HCT116 (cell line): ENCODE measurements around the gene TMEM126B. TPM values are rescaled to one million over a fixed set of nuclear protein-coding genes. Genes with fewer than 3 reads are reported as not detected.

ENCODE experiments used
- ATAC-seq: fragments of 200-7000 bp; cut with Tn5 transposase; 2 replicates; pipeline ENCODE4 v1.9.1; 2020; ENCODE audit warnings: mild to moderate bottlenecking, moderate library complexity
- BruUV-seq: library from RNA; stranded (reverse); fragments of 400-500 nt; replicated peaks from 2 replicates; lab custom pipeline; 2021; lab: Mats Ljungman, UMichigan
- CTCF ChIA-PET: fragments of 300-600 bp; sonication (Branson Sonifier 250); formaldehyde crosslinking; loops from one replicate; lab custom pipeline; 2021; ENCODE audit warnings: antibody characterized with exemption; lab: Charles Lee
- POLR2A ChIA-PET: fragments of 300-600, 350-600 bp; sonication (Branson Sonifier 250); formaldehyde crosslinking; loops from one replicate; lab custom pipeline; 2021; ENCODE audit warnings: antibody characterized with exemption; lab: Charles Lee
- RAD21 ChIA-PET, 2 experiments: fragments of 300-600 bp; sonication (Branson Sonifier 250); formaldehyde crosslinking; loops; one replicate each; lab custom pipeline; 2023; ENCODE audit warnings: low total read pairs in 2 of 2; ENCODE audit not compliant: uncharacterized antibody in 2 of 2, unreplicated experiment in 2 of 2, low non-redundant PET in 1 of 2; lab: Charles Lee
- DNase-seq: peaks from one replicate; pipeline ENCODE4 v3.0.0-alpha.2; 2010; ENCODE audit warnings: low read depth, low spot score
- H2AFZ ChIP-seq: fragments of 200-600 bp; shearing (Covaris generic), sonication (generic); 2 replicates; pipeline ENCODE4 v1.6.1; 2017; ENCODE audit warnings: low read depth, mixed run types, mixed read lengths, antibody characterized with exemption, low read length; ENCODE audit not compliant: poor library complexity, severe bottlenecking
- H3K27ac ChIP-seq: 2 replicates; pipeline ENCODE4 v1.5.1; 2012; ENCODE audit warnings: low read depth, low read length
- H3K27me3 ChIP-seq: fragments of 200-600 bp; sonication (generic); 2 replicates; pipeline ENCODE4 v1.6.1; 2016; ENCODE audit warnings: mixed run types, low read length, mixed read lengths; ENCODE audit not compliant: insufficient read depth
- H3K36me3 ChIP-seq, 2 experiments: fragments of 200-500 bp in 1 of 2; fragments of 200-600 bp in 1 of 2; sonication (Bioruptor generic) in 1 of 2; sonication (generic) in 1 of 2; 2 replicates each; pipeline versions ENCODE4 v1.5.1 to v1.6.1; 2014 to 2016; ENCODE audit warnings: low read length in 2 of 2, inconsistent platforms in 1 of 2, mixed read lengths in 1 of 2, mixed run types in 1 of 2; ENCODE audit not compliant: insufficient read depth in 2 of 2, control insufficient read depth in 1 of 2
- H3K4me1 ChIP-seq, 2 experiments: fragments of 200-600 bp in 1 of 2; sonication (generic) in 1 of 2; 2 replicates each; pipeline versions ENCODE4 v1.5.1 to v1.6.1; 2012 to 2017; ENCODE audit warnings: low read length in 2 of 2, inconsistent platforms in 1 of 2, mild to moderate bottlenecking in 1 of 2, mixed read lengths in 1 of 2, mixed run types in 1 of 2, moderate library complexity in 1 of 2; ENCODE audit not compliant: insufficient read depth in 2 of 2, control insufficient read depth in 1 of 2
- H3K4me2 ChIP-seq: fragments of 200-600 bp; sonication (generic); 2 replicates; pipeline ENCODE4 v1.6.1; 2017; ENCODE audit warnings: mixed run types, low read length, mixed read lengths
- H3K4me3 ChIP-seq, 2 experiments: fragments of 200-600 bp in 1 of 2; sonication (generic) in 1 of 2; replicated peaks in 1 of 2; 2 replicates each; pipeline ENCODE4 v1.5.1; 2011 to 2016; ENCODE audit warnings: low read length in 2 of 2, control low read depth in 1 of 2, low read depth in 1 of 2, mild to moderate bottlenecking in 1 of 2, mixed read lengths in 1 of 2, mixed run types in 1 of 2
- H3K79me2 ChIP-seq: fragments of 200-600 bp; sonication (generic); 2 replicates; pipeline ENCODE4 v1.6.1; 2017; ENCODE audit warnings: mild to moderate bottlenecking, mixed run types, low read length, moderate library complexity, mixed read lengths; ENCODE audit not compliant: insufficient read depth
- H3K9ac ChIP-seq: fragments of 200-600 bp; sonication (generic); 2 replicates; pipeline ENCODE4 v1.6.1; 2016; ENCODE audit warnings: low read length, mixed read lengths
- H3K9me2 ChIP-seq: fragments of 200-600 bp; sonication (generic), shearing (Covaris generic); 2 replicates; pipeline ENCODE4 v1.6.1; 2017; ENCODE audit warnings: mixed run types, mild to moderate bottlenecking, moderate library complexity; ENCODE audit not compliant: insufficient read depth
- H3K9me3 ChIP-seq, 2 experiments: fragments of 200-500 bp in 1 of 2; fragments of 200-600 bp in 1 of 2; sonication (Bioruptor generic) in 1 of 2; sonication (generic) in 1 of 2; 2 replicates each; pipeline ENCODE4 v1.6.1; 2014 to 2017; ENCODE audit warnings: low read length in 2 of 2, mixed read lengths in 2 of 2, inconsistent platforms in 1 of 2, low read depth in 1 of 2, mild to moderate bottlenecking in 1 of 2, mixed run types in 1 of 2, moderate library complexity in 1 of 2; ENCODE audit not compliant: control insufficient read depth in 1 of 2, insufficient read depth in 1 of 2
- H4K20me1 ChIP-seq: fragments of 200-600 bp; sonication (generic), shearing (Covaris generic); 2 replicates; pipeline ENCODE4 v1.6.1; 2017; ENCODE audit warnings: mixed run types, mild to moderate bottlenecking, moderate library complexity; ENCODE audit not compliant: insufficient read depth
- CTCF ChIP-seq, 3 experiments: fragments of 200-600 bp in 1 of 3; sonication (generic) in 1 of 3; IDR thresholded peaks in 2 of 3; conservative IDR thresholded peaks in 1 of 3; 2 replicates each; pipeline ENCODE4 v1.5.1; 2012 to 2017; ENCODE audit warnings: low read depth in 2 of 3, low read length in 2 of 3, antibody characterized with exemption in 1 of 3, borderline replicate concordance in 1 of 3, control low read depth in 1 of 3, mild to moderate bottlenecking in 1 of 3, mixed read lengths in 1 of 3, mixed run types in 1 of 3, moderate library complexity in 1 of 3; ENCODE audit not compliant: insufficient read depth in 1 of 3
- EGR1 ChIP-seq: IDR thresholded peaks from 2 replicates; pipeline ENCODE4 v1.6.1; 2012; ENCODE audit warnings: low read depth
- JUND ChIP-seq: IDR thresholded peaks from 2 replicates; pipeline ENCODE4 v1.6.1; 2012
- POLR2AphosphoS5 ChIP-seq: IDR thresholded peaks from 2 replicates; pipeline ENCODE4 v1.6.1; 2011; ENCODE audit warnings: mild to moderate bottlenecking, low read depth, low read length, moderate library complexity
- RAD21 ChIP-seq: IDR thresholded peaks from 2 replicates; pipeline ENCODE4 v1.6.1; 2012; ENCODE audit warnings: low read depth, mild to moderate bottlenecking
- SIN3A ChIP-seq: IDR thresholded peaks from 2 replicates; pipeline ENCODE4 v1.6.1; 2012; ENCODE audit warnings: low read depth
- YY1 ChIP-seq: IDR thresholded peaks from 2 replicates; pipeline ENCODE4 v1.6.1; 2011; ENCODE audit warnings: low read length, low read depth, moderate library complexity, mild to moderate bottlenecking; ENCODE audit not compliant: insufficient replicate concordance; ENCODE audit errors: extremely low read depth
- ZNF274 ChIP-seq: fragments of 200-500 bp; sonication (Bioruptor generic); IDR thresholded peaks from 2 replicates; pipeline ENCODE4 v1.6.1; 2014; ENCODE audit warnings: mild to moderate bottlenecking, low read depth, low read length, inconsistent platforms
- intact Hi-C: fragments of 100-400 bp; cut with micrococcal nuclease; formaldehyde crosslinking; loops from 2 replicates; pipeline ENCODE4 v1.10.0; 2022
- total RNA-seq: library from RNA; stranded (reverse); gene quantifications from one replicate; pipeline ENCODE4 v1.2.1, GENCODE V29; 2021; ENCODE audit not compliant: unreplicated experiment
- TF ChIP-seq, protein P1 (sequence below): IDR thresholded peaks from 2 replicates; pipeline ENCODE4 v1.6.1; 2011; ENCODE audit warnings: mild to moderate bottlenecking, low read length, moderate library complexity; ENCODE audit not compliant: insufficient replicate concordance; ENCODE audit errors: extremely low read depth
- TF ChIP-seq, protein P2 (sequence below): IDR thresholded peaks from 2 replicates; pipeline ENCODE4 v1.6.1; 2012; ENCODE audit warnings: low read depth
- TF ChIP-seq, protein P3 (sequence below): IDR thresholded peaks from 2 replicates; pipeline ENCODE4 v1.6.1; 2012

The TMEM126B gene
- total RNA-seq, 1 experiment from 2014 or later: 49.0 TPM

GRCh38 chr11:85663753-85664614 lies 35.6 kb downstream of the TMEM126B start:
- Histone ChIP-seq H3K4me3 (peak overlapping the region; percentile 82 to 91), H3K79me2 (peaks cover 59% of the 10 kb centered on the region), H3K4me1 (peaks cover 6 to 23% of the 10 kb centered on the region in 2 experiments; a peak in 3 of 4 replicates), H3K36me3 (peaks cover 27 to 31% of the 10 kb centered on the region in 2 experiments), H3K4me2 (peak overlapping the region; percentile 88), H3K27ac (peak overlapping the region; percentile 94), H4K20me1 (peaks cover 43% of the 10 kb centered on the region; the same call in 1 of the 2 replicates), H3K9me2 (no peaks in the 10 kb centered on the region), H3K9me3 (no peaks in the 10 kb centered on the region), H3K9ac (peak overlapping the region; percentile 96), H2AFZ (no peak overlapping the region), H3K27me3 (no peaks in the 10 kb centered on the region)
- CTCF ChIA-PET: no interaction called here
- TF ChIP-seq, protein P1, sequence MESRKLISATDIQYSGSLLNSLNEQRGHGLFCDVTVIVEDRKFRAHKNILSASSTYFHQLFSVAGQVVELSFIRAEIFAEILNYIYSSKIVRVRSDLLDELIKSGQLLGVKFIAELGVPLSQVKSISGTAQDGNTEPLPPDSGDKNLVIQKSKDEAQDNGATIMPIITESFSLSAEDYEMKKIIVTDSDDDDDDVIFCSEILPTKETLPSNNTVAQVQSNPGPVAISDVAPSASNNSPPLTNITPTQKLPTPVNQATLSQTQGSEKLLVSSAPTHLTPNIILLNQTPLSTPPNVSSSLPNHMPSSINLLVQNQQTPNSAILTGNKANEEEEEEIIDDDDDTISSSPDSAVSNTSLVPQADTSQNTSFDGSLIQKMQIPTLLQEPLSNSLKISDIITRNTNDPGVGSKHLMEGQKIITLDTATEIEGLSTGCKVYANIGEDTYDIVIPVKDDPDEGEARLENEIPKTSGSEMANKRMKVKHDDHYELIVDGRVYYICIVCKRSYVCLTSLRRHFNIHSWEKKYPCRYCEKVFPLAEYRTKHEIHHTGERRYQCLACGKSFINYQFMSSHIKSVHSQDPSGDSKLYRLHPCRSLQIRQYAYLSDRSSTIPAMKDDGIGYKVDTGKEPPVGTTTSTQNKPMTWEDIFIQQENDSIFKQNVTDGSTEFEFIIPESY: no peak
- TF ChIP-seq EGR1: no peak
- TF ChIP-seq POLR2AphosphoS5: peak; percentile 35
- TF ChIP-seq JUND: no peak
- TF ChIP-seq SIN3A: peak; percentile 73
- TF ChIP-seq ZNF274: no peak
- TF ChIP-seq RAD21: peak; percentile 21; the same call in 1 of the 2 replicates
- TF ChIP-seq, protein P2, sequence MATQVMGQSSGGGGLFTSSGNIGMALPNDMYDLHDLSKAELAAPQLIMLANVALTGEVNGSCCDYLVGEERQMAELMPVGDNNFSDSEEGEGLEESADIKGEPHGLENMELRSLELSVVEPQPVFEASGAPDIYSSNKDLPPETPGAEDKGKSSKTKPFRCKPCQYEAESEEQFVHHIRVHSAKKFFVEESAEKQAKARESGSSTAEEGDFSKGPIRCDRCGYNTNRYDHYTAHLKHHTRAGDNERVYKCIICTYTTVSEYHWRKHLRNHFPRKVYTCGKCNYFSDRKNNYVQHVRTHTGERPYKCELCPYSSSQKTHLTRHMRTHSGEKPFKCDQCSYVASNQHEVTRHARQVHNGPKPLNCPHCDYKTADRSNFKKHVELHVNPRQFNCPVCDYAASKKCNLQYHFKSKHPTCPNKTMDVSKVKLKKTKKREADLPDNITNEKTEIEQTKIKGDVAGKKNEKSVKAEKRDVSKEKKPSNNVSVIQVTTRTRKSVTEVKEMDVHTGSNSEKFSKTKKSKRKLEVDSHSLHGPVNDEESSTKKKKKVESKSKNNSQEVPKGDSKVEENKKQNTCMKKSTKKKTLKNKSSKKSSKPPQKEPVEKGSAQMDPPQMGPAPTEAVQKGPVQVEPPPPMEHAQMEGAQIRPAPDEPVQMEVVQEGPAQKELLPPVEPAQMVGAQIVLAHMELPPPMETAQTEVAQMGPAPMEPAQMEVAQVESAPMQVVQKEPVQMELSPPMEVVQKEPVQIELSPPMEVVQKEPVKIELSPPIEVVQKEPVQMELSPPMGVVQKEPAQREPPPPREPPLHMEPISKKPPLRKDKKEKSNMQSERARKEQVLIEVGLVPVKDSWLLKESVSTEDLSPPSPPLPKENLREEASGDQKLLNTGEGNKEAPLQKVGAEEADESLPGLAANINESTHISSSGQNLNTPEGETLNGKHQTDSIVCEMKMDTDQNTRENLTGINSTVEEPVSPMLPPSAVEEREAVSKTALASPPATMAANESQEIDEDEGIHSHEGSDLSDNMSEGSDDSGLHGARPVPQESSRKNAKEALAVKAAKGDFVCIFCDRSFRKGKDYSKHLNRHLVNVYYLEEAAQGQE: no peak
- TF ChIP-seq CTCF (IDR thresholded peaks at IDR 0.05 in 2 of 3, conservative IDR thresholded peaks at IDR 0.05 in 1 of 3; ENCODE audit: borderline replicate concordance in 1 of 3, insufficient read depth in 1 of 3, low read depth in 2 of 3, low read length in 2 of 3): peak; percentile 25 to 58 (median 54); a peak in 5 of 6 replicates
- TF ChIP-seq YY1: no peak
- TF ChIP-seq, protein P3, sequence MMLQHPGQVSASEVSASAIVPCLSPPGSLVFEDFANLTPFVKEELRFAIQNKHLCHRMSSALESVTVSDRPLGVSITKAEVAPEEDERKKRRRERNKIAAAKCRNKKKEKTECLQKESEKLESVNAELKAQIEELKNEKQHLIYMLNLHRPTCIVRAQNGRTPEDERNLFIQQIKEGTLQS: no peak
- no TSS peak for BruUV-seq
- POLR2A ChIA-PET: interaction anchor here (1.4 to 2.5 kb wide), 2 partner anchors 14 to 36 kb away, joined by 4 to 9 read pairs; partner anchors contain the start of gene DLG2
- intact Hi-C loops: loop anchor here (2.0 kb wide), 2 partner anchors 35 to 163 kb away; partner anchors contain the start of gene TMEM126B
- peak; percentile 58 for ATAC-seq
- DNase-seq: peak; percentile 48
- RAD21 ChIA-PET: no interaction called here
